Amygdala (tissue), 56 donors: ENCODE data around the gene TAPT1.

Source experiments
- DNase-seq, 56 donors: peaks; one replicate each; lab custom pipeline; 2025; lab: John Stamatoyannopoulos, UW

Gene TAPT1

DNA sequence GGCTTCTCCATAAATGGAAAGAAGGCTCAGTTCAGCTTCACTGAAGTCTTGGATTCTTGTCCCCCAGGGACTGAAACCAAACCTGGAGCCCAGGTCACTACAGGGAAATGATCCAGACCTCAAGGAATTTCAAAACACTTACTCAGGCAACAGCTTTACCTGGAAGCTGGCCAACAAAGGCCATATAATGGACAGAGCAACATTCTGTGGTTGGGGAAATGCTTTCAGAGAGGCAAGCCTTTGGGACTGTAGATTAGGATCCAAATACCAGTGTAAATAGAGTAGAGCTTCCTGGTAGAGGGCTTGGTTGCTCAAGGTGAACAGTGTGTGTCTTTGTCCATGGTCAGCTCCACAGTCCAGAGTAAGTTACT, 85.4 kb downstream of the TAPT1 start:
- no peak for DNase-seq

DNA sequence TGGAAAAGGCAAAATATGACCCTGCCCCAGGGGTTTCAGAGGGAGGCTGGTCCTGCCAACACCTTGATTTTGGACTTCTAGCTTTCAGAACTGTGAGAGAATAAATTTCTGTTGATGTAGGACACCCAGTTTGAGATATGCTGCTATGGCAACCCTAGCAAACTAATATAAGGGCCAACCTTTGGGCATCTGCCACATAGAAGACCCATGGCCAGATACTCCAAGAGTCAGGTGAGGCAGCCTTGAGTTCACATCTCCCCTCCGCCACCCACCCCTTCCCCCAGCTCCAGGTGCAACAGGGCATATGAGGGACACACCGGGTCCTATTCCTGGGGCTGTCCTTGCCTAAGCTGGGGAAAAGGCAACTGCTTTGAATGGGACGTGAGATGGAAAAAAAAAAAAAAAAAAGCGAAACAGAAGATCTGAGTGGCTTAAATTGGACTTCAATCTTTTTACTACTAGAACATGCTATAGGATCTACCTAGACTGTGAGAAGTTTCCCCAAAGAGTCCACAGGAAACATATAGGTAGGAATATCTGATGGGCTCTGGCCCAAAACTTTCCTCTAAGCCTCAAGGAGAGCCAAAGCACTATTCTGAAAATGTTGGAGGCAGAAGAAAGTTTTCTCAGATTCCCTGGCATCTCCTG, 85.9 kb downstream of the TAPT1 start:
- DNase-seq = no peak

DNA sequence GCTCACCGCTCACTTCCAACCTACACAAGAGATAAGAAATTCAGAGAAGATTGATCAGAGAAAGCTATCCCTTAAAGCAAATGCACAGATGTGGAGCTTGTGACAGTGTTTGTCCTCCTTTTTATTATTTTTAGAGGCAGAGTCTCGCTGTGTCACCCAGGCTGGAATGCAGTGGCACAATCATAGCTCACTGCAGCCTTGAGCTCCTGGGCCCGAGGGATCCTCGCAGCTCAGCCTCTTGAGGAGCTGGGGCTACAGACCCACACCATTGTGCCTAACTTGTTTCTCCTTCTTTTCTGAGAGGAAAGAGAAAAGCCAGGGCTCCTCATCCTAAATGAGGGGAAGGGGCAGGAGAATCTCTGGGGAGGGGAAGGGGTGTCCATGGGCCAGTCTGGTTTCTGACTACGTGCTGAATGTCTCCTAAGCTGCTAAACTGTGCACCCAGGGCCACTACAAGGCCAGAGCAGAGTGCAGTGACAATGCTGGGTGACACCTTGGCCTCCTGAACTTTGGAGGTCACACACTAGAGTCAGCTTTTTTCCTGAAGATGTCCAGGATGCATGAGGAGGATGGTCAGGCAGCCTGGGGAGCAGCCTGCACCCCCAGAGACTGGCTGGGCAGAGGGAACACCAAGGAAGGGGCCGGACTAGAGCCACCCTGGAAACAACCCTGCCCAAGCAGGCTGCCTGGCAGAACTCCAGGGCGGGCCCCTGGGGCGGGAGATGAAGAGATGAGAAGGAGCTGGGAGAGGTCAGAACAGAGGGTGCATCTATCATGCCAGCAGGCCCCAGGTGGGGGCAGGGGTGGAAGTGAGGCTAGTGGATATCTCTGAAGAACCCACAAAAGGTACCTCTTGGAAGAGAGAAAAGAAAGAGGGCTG, 87.0 kb downstream of the TAPT1 start:
- DNase-seq = no peak

DNA sequence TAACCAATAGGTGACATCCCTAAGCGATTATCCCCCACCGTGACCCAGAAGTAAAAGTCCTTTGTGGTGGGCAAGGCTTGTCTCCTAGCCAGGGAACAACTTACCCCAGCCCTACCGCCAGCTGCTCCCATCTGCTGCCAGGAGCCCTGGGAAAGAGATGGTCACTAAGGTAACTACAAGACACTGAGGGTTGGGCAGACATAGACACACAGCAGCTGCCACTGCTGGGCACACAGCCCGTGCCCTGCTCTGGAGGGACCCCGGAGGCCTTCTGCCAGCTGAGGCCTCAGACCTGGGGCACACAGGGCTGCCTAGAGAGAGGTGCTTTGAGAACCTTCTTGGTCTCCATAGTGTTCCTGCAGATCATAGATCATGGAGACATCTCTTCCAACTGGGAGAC, 89.4 kb downstream of the TAPT1 start:
- DNase-seq = no peak

DNA sequence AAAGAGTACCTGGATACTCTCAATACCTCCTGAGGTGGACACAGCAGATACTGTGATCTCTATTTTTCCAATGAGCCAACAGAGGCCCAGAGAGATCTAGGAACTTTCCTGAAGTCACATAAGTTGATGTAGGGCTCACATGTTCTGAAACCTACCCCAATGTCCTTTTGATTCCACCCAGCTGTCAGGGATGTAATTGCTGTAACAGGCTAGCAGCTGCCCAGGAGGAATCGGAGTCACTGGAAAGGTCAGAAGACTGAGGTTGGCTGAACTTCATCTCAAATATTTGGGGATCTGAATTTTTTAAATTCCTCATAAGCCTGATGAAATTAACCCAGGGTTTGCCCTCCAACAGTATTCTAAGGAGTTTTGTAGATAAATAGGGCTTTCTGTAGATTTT, 90.0 kb downstream of the TAPT1 start:
- DNase-seq = no peak

DNA sequence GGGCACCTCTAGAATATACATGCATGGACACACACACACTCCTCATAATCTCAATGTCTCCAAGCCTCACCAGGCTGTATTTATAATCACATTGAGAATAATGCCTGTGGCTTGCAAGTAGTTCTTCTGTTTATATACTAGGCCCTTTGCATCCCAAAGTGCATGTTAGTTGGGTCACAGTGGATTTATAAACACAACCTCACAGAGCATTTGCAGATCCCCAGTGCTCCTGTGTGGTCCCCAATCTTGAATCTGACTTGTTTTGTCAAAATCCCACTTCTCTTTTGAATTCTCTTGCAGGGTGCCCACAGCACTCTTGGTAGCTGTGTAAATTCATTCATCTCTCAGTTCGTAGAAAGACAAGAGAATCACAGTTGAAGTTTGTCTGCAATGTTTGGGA, 92.9 kb downstream of the TAPT1 start:
- DNase-seq = no peak

DNA sequence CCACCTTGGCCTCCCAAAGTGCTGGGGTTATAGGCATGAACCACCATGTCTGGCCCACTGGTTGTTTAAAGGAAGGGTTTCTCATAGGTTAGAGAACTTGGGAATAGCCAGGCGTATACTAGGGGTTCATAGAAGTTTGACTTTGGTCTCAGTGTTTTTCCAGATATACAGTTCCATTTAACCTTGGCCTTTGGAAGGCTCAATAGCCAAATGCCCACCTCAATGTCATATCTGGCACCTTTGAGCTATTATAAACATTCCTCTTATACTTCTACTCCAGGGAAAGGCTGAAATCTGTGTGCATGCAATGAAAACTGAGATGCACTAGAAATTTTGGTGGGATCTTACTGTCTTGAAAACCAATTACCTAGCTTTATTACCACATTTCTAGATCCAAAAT, 95.0 kb downstream of the TAPT1 start:
- DNase-seq = no peak

DNA sequence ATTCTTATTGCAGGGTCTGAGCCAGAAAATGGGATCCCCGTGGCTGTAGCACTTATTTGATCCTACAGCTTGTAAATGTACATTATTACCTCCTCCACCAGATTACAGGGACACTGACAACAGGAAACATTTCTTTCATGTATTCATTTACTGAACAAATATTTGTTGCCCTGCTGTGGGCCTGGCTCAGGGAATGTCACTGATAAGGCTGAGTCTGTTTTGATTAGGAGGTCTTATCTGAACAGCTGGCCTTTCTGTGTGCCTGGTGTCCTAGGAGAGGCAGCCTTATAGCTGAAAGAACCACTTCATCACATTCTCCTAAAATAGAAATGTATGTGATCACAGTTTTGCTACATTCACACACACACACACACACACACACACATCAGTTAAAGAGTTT, 96.9 kb downstream of the TAPT1 start:
- no peak for DNase-seq

DNA sequence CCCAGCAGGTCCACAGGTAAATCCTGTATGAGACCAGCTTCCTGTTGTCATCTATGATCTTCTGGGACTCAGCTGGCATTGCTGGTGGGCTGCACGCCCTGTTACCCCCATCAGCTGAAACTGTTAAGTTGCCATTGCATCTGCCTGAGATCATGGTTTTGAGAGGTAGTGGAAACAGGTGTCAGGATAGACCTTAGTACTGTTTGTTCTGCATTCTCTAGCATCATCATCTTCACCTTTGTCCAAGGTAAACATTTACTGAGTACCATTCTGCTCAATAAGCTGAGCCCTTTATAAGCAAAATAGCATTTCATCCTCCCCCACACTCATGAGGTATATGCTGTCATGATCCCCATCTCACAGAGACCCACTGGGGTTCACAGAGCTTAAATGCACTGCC, 99.6 kb downstream of the TAPT1 start:
- DNase-seq = no peak

DNA sequence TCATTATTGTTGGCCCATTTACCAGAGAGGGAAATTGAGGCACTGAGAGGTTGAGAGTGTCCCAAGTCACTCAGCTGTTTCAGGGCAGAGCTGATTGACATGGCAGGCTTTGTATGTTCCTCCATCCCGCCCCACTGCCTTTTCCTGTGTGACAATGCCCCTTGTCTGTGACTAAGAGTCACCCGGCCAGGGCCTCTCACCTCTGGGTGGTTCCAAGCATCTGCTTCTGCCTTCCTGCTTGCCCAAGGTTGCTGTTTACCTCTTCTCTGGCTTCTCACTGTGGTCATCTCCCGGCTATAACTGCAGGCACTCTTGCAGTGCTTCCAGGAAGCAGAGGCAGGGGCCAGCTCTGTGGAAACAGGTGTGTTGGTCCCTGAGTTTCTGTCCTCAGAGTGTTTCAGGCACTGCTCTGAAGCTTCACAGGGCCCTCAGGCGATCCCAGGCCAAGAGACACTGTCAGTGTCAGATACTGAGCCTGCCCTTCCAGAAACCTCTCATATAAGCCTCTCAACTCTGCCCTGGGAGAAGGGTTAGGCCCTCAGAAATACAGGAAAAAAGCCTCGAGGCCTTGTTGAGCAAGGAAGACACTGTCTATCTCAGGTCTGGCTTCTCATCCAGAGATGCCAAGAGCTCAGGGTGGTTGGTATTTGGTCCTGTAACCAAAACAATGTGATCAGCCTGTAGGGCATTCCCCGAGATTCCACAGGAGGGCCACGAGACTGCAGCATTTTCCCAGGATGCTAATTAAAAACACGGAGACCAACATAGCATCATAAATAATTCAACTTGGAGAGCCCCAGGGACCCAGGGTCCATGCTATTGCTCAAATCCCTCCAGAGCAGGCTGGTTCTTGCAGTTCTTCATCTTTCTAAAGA, 100.5 kb downstream of the TAPT1 start:
- no peak for DNase-seq

DNA sequence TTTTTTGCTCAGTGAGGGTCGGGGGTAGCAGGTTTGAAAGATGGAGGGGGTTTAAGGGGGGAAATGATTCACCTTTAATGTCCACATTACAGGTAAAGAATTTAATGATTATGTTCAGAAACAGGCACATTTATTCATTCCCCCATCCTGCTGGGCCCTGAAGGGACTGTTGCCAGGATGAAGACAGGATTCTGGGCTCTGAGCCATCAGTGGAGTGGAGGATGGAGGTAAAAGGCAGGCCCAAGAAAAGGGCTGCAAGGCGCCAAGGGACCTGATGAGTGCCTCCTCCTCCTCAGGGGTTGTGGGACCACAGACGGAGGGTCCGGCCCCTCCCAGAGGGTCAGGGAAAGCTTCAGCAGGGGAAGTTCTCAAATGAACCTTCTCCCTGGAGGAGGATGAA, 102.0 kb downstream of the TAPT1 start:
- peak in 2 of 56 donors; percentile 2 to 7 for DNase-seq

DNA sequence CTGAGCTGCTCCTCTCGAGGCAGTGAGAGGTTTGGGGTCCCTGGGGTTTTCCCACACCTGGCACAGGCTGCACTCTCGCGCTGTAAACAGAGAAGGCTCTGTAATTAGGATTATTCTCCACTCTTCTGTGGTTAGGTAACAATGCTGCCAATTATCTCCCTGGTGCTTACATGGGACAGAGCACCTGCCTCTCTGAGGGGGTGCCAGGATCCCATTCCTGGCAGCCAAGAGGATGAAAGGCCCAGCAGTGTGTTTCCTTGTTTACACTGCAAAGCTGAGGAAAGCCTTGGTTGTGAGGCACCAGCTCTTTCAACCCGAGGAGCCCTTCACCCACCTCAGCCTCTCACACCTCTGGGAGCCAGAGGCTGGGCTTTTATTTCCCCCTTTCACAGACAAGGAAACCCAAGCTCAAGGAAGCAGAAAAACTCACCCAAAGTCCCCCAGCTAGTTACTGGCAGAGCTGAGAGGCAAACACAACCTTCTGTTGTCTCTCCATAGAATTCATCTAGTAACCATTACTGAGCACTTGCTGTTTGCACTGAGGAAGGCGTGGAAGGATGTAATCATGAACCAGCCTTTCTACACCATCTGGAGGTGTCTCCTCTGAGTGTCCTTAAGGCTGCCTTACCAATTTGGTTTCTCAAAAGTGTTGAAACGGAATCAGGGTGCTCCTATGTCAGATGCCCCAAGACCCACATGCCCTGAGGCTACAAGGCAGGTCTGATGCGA, 102.8 kb downstream of the TAPT1 start:
- no peak for DNase-seq

DNA sequence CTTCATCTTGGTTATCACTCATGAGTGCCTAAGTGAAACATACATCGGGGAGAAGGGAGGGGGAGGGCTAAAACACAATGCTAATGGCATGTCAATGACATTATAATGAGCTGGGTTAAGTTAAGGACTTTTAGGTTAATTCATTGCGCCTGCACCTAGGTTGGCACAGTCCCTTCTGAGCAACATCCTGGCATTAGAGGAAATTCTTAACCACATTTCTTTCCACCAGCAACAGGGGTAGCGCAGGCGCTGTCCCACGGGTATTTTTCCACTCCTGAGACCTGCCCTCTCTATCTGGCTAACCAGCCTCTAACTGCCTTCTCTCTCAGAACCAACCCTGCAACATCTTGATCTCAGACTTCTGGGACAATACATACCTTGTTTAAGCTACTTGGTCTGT, 103.5 kb downstream of the TAPT1 start:
- no peak for DNase-seq

DNA sequence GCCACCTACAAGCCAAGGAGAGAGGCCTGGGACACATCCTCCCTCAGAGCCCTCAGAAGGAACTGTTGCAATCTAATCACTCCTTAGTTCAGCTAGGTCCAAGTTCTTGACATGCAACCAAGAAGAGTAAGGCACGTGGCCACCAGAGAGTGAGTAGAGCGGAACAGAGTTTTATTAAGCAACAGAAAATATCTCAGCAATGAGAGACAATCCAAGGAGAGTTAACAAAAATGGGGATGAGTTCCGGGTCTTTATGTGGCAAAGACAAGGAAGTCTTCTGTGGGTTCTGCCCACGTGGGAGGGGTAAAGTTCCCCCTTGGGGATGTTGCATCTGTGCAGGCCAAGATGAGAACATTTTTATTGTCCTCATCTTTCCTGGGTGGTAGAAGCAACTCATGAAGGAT, 104.0 kb downstream of the TAPT1 start:
- DNase-seq = no peak

DNA sequence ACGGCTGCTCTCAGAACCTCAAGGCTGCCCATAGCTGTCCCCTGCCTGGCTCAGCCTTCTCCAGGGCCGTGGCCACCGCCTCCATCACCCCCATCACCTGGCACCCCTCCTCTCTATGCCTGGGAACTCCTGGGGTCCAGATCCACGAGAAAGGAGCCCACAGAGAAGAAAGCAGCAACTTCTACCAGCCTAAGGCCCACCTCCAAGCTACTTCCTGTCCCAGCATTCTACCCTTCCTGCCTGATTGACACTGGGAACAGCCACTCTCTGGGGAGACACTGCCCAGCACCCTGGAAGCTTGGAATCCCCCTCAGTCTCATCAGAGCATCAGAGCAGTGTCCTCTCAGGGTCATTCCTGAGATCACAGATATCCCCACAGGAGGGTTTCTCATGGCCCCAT, 105.6 kb downstream of the TAPT1 start:
- DNase-seq = no peak

DNA sequence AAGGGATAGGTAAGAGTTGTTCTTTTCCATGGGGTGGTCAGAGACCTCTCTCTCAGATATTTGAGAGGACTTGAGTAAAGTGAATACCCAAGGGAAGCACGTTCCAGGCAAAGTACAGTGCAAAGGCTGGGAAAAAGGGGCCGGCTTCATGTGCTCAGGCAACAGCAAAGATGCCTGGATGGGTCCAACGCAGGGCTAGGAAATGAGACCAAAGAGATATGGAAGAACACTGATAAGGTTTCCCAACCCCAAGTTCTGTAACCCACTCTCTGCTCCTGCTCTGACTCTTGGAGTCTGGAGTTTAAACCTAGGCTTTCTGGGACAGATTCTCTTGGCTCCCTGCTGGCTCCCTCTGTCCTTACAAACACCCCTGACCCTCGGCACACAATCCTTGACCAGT, 106.3 kb downstream of the TAPT1 start:
- no peak for DNase-seq

DNA sequence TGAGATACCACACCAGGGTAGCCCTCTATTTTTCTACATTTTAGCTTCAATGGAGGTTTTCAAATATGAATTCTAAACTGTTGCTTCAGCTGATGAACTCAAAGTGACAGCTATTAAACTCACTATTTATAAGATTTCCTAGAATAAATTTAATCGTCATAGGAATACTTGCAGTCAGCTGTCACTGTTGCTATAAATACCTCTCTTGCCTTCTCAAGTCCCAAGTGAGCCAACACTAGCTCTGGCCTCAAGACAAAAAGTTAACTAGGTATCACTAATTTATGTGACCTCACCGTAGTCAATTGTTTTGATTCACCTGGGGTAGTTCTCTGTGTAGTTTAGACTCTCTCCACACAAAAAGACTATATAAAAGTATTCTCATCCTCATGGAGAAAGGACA, 108.2 kb downstream of the TAPT1 start:
- no peak for DNase-seq

DNA sequence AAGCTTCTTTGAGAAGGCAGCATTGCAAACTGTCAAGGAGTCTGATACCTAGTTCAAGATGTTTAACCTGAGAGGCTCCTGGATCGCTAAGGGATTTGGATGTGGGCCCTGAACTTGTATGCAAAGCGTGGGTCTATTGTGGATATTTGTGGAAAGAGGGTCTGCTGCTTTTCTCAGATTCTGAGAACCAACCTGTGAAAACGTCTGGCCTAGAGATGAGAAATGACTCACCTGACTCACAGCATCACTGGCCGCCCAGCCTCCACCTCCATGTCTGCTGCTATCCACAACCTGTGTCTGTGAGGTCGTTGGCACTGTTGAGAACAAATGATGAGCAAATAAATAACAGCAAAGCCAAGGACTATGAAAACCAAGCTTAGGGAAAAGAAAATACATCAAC, 109.1 kb downstream of the TAPT1 start:
- DNase-seq = no peak

DNA sequence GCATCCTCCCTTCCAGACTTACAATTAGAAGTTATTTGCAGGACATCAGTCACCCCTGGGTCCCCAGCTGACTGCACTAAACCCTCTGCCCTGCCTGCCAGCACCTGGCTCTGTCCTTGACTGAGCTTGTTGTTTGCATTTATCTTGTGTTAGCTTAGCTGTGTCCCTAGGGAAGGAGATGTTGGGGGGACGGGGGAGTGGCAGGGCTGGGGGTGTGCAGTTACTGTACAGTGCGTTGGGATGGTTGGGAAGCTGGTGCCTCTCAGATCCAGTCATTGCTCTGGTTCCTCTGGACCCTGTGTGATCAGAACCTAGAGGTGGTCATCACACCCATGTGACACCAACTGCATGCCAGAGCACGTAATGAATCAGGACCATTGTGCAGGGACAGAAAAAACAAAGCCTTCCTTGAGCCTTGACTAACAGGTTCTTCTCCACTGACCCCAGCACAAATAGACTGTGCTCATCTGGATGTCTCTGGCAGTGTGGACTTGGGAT, 109.7 kb downstream of the TAPT1 start:
- no peak for DNase-seq

DNA sequence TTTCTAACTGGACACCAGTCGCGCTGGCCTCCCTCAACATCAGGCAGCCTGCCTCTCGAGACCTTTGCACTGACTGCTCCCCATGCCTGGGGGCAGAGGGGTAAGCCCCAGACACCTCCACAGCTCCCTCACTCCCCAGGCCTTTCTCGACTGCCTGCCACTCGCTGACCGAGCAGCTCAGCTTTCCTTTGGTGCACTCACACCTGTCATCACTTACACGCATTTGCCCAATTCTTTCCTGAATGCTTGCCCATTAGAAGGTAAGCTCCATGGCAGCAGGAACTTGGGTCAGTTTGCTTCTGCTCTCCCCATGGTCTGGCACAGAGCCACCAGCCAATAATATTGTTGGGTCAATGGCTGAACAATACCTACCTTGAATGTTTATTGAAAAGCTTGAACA, 110.3 kb downstream of the TAPT1 start:
- no peak for DNase-seq

DNA sequence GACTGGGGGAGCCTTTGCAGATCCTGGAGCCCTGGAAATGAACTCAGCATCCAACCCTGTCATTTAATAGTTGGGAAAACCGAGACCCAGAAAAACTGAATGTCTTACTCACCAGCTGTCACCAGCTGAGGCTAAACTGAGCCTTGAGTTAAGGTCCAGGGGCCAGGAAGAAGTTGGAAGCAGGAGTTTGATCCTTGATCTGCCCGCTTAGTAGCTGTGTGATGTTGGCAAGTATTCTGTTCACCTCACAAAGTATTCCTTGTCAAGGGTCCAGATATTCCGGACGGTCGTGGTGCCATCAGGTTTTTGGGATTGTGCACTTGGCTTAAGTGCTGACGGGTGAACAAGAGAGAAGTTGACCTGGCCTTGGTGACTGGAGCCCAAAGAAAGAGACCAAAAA, 111.7 kb downstream of the TAPT1 start:
- no peak for DNase-seq
